HG03060 (cell line): ENCODE measurements around the gene PARVB.

ENCODE experiments used
- ATAC-seq: cut with Tn5 transposase; IDR thresholded peaks from one replicate; pipeline ENCODE4 v1.9.1; 2021; ENCODE audit warnings: low read depth, moderate number of reproducible peaks; ENCODE audit not compliant: unreplicated experiment

PARVB gene, protein sequence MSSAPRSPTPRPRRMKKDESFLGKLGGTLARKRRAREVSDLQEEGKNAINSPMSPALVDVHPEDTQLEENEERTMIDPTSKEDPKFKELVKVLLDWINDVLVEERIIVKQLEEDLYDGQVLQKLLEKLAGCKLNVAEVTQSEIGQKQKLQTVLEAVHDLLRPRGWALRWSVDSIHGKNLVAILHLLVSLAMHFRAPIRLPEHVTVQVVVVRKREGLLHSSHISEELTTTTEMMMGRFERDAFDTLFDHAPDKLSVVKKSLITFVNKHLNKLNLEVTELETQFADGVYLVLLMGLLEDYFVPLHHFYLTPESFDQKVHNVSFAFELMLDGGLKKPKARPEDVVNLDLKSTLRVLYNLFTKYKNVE

DNA sequence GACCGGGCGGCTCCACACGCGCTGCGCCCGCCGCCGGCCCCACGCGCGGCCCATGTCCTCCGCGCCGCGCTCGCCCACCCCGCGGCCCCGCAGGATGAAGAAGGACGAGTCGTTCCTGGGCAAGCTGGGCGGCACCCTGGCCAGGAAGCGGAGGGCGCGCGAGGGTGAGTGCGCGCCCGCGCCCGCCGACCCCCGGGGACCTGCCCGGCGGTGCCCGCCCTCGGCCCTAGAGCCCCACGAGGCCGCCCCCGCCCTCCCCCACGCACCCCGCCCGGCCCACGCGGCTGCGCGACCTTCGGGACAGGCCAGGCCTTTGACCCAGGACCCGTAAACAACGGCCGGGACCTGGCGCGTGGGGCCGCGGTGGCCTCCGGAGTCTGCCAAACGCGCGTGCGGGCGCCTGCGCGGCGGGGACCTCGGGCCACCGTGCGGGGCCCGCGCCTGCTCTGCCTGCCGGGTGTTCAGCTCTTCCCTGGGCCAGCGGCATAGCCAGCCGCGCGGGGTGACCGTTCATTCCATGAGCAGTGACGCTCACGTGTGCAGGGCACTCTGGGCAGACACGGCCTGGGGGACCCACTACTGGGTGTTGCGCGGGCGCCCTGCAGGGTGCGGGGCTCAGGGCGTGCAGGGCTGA lies at the start of gene PARVB:
TSS of gene PARVB (plus strand) at position 15 of the 634 bp plus-strand sequence. CDS start at position 53, 38 bp downstream.
- no peak for ATAC-seq

DNA sequence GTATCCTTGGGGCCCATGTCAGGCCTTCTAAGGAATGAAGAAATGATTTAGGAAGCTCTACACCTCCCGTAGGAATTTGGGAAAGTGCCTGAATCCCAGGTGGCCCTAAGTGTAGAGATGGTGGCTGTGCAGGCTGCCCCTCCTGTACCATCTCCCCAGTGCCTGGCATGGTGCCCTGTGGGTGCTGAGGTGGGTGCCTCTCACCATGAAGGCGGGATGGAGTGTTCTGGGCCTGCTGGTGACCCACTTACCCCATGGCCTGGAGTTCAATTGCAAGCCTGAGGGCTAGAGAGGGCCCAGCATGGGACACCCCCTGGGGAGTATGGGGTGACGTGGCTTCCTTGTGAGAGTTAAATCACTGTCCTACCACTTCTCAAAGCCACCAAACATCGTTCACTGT lies 49.1 kb upstream of the PARVB start:
- no peak for ATAC-seq

DNA sequence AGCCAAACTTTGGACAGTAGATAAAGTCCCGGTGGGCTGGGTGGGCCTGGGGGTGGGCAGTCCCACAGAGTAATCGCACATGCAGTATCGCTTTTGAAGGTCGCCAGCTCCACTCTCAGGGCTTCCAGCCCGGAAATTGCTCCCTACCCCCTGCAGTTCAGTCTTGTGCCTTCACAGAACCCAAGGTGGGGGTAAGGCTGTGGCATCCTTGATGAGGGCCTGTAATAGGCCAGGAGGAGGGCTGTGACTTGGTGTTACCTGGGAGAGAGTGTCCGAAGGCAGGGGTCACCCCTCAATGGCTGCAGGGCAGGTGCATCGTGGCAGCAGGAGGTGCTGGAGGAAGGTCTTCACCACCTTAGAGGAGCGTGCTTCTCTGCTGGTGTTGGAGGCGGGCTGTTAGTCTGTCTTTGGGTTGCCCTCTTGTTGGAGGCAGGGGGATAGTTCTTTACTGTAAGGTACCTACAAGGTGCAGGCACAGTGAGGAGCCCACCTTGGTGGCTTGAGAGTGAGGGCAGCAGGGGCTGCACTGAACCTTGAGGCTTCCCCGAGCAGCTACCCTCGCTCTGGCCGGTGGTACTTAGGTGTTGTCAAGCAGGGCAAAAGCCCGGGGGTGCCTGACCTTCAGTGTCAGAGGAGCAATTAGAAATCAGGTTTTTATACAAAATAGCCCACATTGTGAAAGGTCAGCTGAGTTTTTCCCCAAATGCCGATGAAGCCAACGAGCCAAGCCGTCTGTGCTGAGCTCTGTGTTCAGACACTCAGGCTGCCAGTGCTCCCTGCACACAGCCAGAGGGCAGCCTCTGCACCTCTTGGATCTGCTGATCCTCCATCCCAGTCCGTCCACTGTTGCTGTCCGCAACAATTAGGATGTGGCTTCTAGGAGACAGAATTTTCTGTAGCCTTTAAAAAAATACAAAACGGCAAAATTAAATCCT lies 47.0 kb upstream of the PARVB start:
- no peak for ATAC-seq

DNA sequence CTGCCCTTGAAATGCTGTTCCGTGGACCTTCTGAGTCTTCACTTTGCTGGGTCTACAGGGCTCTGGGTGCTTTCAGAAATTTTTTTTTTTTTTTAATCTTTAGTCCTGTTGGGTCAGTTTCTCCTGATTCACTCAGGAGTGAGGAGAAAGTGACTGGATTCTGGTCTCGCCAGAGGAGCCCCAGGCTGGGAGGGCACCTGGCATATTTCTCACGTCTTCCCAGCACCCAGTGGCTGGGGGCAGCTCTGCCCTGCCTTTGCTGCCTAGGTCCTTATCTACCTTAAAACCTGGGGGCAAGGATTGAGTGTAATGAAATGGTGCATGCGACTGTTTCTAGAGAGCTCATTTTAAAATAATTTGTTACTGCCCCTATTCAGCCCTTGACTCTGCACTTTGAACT lies 45.5 kb upstream of the PARVB start:
- ATAC-seq: no peak

DNA sequence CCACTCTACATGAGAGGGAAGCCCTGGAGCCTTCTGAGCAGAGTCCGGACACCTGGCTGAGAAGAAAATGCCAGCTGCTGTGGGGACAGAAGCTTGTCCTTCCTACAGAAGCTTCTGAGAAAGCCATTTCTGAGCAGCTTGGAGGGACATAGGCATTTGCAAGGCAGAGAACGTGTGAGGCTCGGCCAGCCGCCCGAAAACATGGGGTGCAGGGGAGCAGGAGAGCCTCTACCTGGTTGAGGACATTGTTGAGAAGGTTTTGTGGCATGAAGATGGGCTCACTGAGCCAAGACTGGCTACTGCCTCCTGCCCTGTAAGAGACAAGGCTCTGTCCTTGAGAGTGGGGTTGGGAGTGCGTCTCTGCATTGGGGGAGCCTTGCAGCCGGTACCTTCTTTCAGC lies 43.5 kb upstream of the PARVB start:
- no peak for ATAC-seq

DNA sequence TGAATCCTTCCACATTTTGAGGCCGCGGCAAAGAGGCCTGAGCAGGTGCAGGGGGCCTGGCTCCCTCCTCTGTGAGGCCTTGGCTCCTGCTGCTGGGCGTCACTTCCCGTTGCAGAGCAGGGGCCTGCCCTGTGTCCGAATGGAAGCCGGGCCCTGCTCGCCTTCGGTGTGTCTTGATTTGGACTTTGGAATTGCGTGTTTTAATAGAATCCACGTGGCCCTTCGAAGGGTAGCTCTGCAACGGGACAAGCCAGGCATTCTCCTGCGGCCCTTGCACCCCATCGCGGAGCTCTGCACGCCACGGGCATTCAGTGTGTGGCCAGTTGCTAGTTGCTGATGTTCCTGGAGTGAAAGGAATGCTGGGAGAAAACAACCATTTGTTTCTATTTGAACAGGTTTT lies 43.1 kb upstream of the PARVB start:
- ATAC-seq: no peak

DNA sequence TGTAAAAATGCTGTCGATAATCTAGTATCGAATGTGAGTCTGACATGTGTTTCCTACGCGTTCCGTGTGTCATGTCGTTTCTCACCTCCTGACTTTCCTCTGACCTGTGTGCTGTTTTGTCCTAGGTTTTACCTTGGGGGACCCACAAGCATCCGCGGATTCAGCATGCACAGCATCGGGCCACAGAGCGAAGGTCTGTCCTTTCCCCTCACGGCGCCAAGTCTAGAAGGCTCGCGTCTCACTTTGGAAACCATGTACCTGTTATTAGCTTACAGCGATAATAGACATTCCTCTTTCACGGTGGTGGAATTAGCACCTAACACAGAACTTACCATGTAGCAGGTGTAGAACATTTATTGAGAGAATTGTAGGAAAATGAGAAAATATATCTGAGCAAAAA lies 40.3 kb upstream of the PARVB start:
- no peak for ATAC-seq

DNA sequence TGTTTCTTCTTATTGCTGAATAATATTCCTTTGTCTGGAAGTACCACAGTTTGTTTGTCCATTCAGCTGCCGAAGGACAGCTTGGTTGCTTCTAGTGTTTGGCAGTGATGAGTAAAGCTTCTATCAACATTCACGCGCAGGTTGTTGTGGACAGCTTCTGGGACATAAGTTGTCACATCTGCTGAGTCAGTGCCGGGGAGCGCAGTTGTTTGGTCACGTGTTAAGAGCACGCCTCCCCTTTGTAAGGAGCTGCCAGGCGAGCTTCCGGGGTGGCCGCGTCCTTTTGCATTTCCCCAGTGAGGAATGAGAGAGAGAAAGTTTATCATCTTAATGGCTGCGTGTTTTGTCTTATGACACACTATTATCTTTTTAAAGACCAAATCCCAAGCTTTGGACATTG lies 38.6 kb upstream of the PARVB start:
- no peak for ATAC-seq

DNA sequence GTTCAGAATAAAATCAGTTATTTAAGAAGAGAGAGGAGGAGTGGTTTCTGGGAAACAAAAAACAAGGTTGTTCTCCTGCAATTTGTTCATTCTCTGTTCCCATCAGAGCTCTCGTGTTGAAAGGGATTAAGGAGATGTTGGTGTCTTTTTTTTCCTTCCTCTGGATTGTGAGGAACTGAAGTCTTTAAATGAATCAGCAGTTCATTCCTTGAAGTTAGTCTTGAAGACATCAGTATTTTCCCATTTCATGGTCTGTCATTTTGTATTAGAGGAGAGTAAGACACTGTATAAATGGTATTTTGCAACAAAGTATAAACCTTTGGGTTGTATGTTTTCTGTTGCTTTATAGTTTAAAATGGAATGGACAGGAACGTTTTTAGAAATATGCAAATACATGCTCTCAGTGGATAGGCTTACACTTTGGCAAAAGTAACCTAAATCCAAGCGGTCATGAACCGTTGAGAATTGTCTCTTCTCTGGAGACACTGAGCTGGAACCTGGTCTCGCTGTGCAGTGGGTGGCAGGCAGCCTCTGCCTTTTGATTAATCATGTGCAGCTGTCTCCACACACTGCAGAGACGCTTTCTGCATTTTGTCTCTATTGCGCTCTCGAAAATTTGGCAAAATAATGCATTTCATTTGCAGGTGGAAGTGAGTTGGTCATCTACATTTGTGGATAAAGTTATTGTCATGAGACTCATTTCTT lies 35.8 kb upstream of the PARVB start:
- ATAC-seq: no peak

DNA sequence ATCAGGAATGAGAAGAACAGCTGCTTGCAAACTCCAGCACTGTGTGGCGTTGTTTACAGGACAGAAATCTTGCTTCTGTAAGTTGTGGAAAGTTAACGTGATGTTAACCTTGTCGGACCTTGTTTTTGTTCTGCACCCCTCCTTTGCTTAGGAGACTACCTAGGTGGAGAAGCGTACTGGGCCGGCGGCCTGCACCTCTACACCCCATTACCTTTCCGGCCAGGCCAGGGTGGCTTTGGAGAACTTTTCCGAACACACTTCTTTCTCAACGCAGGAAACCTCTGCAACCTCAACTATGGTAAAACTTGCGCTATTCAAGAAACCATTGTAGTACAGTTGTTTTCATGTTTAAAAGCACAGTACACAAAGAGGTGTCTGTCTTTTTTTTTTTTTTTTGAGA lies 35.1 kb upstream of the PARVB start:
- ATAC-seq: no peak

DNA sequence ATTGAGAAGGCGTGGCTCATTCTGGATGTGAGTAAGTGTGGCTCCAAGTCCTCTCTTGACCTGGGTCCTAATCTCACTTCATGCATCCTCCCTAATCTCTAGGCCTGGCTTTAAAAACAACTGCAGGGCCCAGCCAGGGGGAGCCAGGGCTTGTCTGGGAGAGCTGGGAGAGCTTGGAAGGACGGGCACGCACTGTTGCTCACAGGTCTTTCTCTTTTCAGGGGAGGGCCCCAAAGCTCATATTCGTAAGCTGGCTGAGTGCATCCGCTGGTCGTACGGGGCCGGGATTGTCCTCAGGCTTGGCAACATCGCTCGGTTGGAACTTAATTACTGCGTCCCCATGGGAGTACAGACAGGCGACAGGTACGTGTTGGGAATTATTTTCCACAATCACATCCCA lies 34.1 kb upstream of the PARVB start:
- ATAC-seq: no peak

DNA sequence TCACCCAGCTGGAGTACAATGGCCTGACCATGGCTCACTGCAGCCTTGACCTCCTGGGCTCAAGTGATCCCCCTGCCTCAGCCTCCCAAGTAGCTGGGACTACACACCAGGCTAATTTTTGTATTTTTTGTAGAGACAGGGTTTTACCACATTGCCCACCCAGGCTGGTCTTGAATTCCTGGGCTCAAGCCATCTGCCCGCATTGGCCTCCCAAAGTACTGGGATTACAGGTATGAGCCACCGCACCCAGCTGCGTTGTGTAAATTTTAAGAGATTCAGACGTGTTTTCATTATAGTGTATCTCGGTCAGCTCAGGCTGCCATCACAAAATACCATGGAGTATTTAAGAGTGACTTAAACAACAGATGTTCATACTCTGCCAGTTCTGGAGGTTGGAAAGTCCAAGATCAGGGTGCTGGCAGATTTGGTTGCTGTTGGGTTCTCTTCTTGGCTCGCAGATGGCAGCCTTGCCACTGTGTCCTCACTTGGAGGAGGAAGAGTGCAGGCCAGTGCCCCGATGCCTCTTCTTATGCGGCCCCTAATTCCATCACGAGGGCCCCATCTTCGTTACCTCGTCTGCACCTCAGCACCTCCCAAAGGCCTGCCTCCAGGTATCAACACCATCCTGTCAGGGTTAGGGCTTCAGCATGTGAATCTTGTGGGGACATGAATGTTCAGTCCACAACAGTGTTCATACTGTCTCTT lies 32.6 kb upstream of the PARVB start:
- no peak for ATAC-seq

DNA sequence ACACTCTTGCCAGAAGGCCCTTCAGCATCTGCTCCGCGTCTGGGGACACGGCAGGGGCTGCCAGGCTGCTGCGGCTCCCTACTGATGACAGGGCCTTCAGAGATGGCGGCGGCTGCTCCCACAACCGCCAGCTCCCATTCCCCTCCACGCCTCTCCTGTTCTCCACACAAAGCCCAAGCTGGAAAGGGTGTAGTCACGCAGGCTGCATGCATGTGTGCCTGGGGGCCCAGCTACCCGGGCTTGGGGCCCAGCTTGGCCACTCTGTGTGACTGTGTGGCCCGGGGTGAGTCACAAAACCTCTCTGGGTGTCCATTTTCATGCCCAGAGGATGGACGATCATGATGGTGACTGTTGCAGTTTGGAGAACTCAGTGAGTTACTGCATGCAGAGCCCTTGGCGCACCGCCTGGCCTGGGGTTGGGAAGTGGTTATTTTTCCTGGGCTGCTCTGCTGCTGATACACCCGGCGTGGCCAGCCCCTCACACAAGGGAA lies 31.7 kb upstream of the PARVB start:
- no peak for ATAC-seq

DNA sequence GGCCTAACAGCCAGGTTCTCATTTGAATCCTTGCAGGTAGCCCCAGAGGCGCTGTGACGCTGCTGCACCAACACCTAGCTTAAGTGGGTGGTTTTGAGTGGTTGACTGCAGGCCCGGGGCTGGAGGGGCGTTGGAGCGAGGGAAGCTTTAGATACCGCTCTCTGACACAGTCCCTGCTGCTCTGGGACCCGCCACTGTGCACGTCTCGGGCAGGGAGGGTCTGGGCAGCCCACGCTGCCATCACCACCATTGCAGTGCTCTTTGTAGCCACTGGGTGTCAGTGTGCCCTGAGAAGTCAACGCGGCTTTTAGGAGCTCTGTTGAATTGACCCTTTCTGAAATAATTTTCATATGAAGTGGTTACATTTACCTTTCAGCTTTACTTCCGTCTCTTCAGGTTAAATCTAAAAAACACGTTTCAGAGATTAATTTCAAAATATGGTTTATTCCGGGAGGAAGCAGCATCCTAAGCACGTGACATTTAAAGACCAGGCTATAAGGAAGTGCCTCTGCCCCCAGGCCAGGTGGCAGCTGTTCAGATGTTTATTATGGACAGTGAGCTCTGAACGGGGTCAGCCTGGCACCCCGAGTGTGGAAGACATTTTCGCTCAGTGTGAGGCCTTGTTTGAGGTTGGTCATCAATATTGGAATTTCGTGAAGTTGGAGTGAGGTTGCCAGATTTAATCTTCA lies 30.9 kb upstream of the PARVB start:
- no peak for ATAC-seq

DNA sequence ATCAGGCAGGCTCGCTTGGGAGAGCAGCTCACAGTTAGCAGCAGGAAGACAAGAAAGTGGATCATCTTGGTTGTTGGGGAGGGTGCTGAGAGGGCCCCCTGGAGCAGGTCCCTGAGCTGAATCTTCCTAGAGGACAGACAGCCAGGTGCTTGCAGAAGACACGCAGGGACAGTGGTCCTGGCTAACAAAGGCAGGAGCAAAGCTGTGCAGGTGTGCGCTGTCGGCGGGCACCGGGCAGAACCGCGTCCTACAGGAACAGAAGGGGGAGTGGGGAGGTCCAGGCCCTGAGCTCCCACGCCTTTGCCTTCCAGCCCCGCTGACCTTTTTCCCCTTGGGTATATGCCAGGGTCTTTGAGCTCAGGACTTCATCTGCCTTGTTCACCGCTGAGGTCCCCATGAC lies 30.1 kb upstream of the PARVB start:
- ATAC-seq: no peak

DNA sequence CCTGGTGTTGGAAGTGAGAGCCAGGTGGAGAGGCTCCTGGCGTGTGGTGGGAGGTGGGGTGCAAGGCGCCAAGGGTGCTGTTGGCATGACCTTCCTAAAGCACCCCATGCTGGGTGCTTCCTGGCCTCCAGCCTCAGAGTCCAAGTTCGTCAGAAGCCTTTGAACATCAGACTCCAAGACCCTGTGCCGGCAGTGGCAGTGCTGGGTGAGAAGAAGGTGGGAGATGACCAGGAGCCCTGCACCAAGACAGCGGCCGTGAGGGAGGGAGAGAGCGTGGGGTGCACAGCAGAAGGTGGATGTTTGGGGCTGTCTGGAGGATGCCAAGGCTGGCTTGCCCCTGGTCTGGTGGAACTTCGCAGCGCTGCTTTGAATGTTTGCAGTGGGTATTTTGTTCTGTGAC lies 29.7 kb upstream of the PARVB start:
- ATAC-seq: no peak

DNA sequence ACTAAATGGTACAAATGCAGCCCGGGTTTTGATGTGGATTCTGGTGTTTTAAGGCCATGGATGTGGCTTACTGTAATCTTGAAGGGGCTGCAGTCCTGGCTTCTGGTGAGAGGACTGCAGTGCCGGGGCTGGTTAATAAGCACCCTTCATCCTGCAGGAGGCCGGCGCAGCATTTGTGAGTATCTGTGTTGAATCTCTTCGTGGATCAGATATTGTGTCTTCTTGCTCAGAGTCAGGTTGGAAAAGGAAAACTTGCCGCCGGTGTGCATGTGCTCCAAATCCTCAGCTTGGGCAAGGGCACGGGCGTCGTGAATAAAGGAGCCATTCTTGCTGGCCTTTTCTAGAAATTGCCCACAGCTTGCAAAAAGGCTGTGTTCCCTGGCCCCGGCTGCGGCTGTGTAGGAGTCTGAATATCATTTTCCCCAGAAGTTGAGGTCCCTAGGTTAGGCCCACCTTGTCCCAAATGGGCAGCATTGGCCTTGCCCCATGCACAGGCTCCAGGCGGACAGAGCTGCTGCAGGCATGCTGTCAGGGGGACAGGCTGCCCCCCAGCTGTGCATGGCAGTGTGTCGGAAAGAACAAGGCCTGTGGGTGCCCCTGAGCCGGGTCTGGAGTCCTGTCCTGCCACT lies 28.9 kb upstream of the PARVB start:
- no peak for ATAC-seq

DNA sequence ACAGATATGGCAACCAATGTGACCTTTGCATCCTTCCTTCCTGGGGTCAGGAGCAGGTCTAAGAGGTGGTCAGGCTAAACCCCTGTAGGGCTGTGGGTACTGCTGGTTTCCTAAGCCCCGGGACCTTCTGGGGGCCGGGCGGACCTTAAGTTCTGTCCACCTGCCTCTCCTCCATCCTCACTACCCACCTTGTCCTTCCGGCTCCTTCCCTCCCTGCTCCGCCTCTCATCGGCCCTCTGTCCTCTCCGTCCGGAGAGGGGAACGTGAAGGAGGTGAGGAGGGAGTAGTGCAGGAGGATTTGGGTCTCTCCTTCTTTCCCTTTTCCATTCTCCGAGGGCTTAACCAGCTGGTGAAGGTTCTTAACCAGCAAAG lies 28.3 kb upstream of the PARVB start:
- no peak for ATAC-seq
